HepG2 (cell line): ENCODE measurements around the gene SNRNP48. TPM values are rescaled to one million over a fixed set of nuclear protein-coding genes. Genes with fewer than 3 reads are reported as not detected.

Source experiments
- HMGXB3 ChIP-seq: sonication (generic); formaldehyde crosslinking; IDR thresholded peaks from 2 replicates; pipeline ENCODE4 v1.4.0; 2020; ENCODE audit warnings: missing genetic modification reagents, borderline replicate concordance
- HMGXB4 ChIP-seq, 2 experiments: sonication (generic) in 1 of 2; formaldehyde crosslinking in 1 of 2; IDR thresholded peaks; 2 replicates each; pipeline versions ENCODE4 v1.4.0 to v1.6.1; 2018 to 2020; ENCODE audit warnings: missing genetic modification reagents in 2 of 2, borderline replicate concordance in 1 of 2, low read depth in 1 of 2, mild to moderate bottlenecking in 1 of 2, missing biosample characterization in 1 of 2
- HOXA5 ChIP-seq: sonication (generic); formaldehyde crosslinking; IDR thresholded peaks from 2 replicates; pipeline ENCODE4 v1.4.0; 2020; ENCODE audit warnings: missing genetic modification reagents
- ISL2 ChIP-seq: sonication (generic); formaldehyde crosslinking; IDR thresholded peaks from 2 replicates; pipeline ENCODE4 v1.5.0; 2020; ENCODE audit warnings: missing genetic modification reagents
- REL ChIP-seq: sonication (generic); formaldehyde crosslinking; conservative IDR thresholded peaks from 2 replicates; pipeline ENCODE4 v1.8.0; 2022; ENCODE audit warnings: mild to moderate bottlenecking, missing genetic modification reagents, moderate library complexity
- TFDP1 ChIP-seq: IDR thresholded peaks from 2 replicates; pipeline ENCODE4 v1.6.1; 2016; ENCODE audit warnings: missing compliant biosample characterization, missing genetic modification reagents, borderline replicate concordance
- TOE1 ChIP-seq: sonication (generic); formaldehyde crosslinking; IDR thresholded peaks from 2 replicates; pipeline ENCODE4 v1.4.0; 2020; ENCODE audit warnings: mild to moderate bottlenecking, missing genetic modification reagents
- ZBTB1 ChIP-seq: sonication (generic); formaldehyde crosslinking; IDR thresholded peaks from 2 replicates; pipeline ENCODE4 v1.4.0; 2020; ENCODE audit warnings: missing genetic modification reagents, borderline replicate concordance
- ZBTB3 ChIP-seq: sonication (generic); formaldehyde crosslinking; IDR thresholded peaks from 2 replicates; pipeline ENCODE4 v1.4.0; 2020; ENCODE audit warnings: low read depth, mild to moderate bottlenecking, moderate library complexity, missing genetic modification reagents, borderline replicate concordance
- ZNF275 ChIP-seq: sonication (generic); formaldehyde crosslinking; IDR thresholded peaks from 2 replicates; pipeline ENCODE4 v1.8.0; 2022; ENCODE audit warnings: missing genetic modification reagents, mild to moderate bottlenecking, inconsistent platforms, borderline replicate concordance
- ZNF619 ChIP-seq: sonication (generic); formaldehyde crosslinking; IDR thresholded peaks from 2 replicates; pipeline ENCODE4 v1.4.0; 2020; ENCODE audit warnings: mild to moderate bottlenecking, missing genetic modification reagents
- ZNF746 ChIP-seq: sonication (generic); formaldehyde crosslinking; IDR thresholded peaks from 2 replicates; pipeline ENCODE4 v1.8.0; 2022; ENCODE audit warnings: mild to moderate bottlenecking, missing genetic modification reagents
- ZNF792 ChIP-seq: IDR thresholded peaks from 2 replicates; pipeline ENCODE4 v1.6.1; 2016
- polyA plus RNA-seq, 8 experiments: library from polyadenylated mRNA; depleted of rRNA in 3 of 8; stranded (reverse) in 7 of 8; unstranded in 1 of 8; fragments of >200 nt; fragmentation: Illumina TruSeq in 4 of 8; extraction: Trizol in 4 of 8; gene quantifications; 2 replicates each; pipeline versions ENCODE4 v1.2.1 to v1.2.3, GENCODE V29; 2011 to 2016; ENCODE audit warnings: low read depth in 4 of 8, missing spikeins in 1 of 8, mixed read lengths in 1 of 8; ENCODE audit not compliant: insufficient read depth in 1 of 8
- total RNA-seq, 5 experiments: library from RNA; depleted of rRNA; stranded (reverse); fragments of >200 nt; fragmentation: Illumina TruSeq; extraction: Trizol; gene quantifications; 2 replicates each; pipeline ENCODE4 v1.2.3, GENCODE V29; 2016; ENCODE audit warnings: low read depth in 1 of 5

Gene SNRNP48
- total and polyA plus RNA-seq, 2 of the 13 experiments (the other 11 are each of a cell fraction or from before 2014, with no cell fraction given) = 17.5 to 47.5 TPM

GRCh38 chr6:7546020-7546369 lies 44.0 kb upstream of the SNRNP48 start (continued):
- TF ChIP-seq REL (no peak), ISL2 (no peak), ZBTB3 (CRISPR knock-in tag) (no peak), TFDP1 (CRISPR knock-in tag) (no peak), ZNF275 (CRISPR knock-in tag) (no peak), HMGXB3 (no peak), ZNF746 (CRISPR knock-in tag) (no peak), HMGXB4 (CRISPR knock-in tag; IDR thresholded peaks at IDR 0.05; ENCODE audit: borderline replicate concordance in 1 of 2, low read depth in 1 of 2) (0 out of 4 replicates have a peak, but pooled peaks of 1 of the 2 experiments have one; percentile 39), TOE1 (CRISPR knock-in tag) (no peak), ZBTB1 (CRISPR knock-in tag) (no peak), ZNF619 (CRISPR knock-in tag) (no peak), HOXA5 (no peak), ZNF792 (CRISPR knock-in tag) (0 out of 2 replicates have a peak, but pooled peaks have one; percentile 44)
